T-helper 1 cell treated with Interleukin-12 subunit alpha and Interleukin-12 subunit beta and Interleukin-4 antibody, amounts not matched to agents 30 μg/mL and 1 μg/mL, for 36 hours (primary cell): ENCODE measurements around the gene AGBL4.

ENCODE experiments used
- H3K27ac Mint-ChIP-seq: one replicate; pipeline ENCODE4 v1.8.0; 2021; ENCODE audit warnings: mild to moderate bottlenecking, mixed read lengths
- H3K27me3 Mint-ChIP-seq: one replicate; pipeline ENCODE4 v1.8.0; 2021; ENCODE audit warnings: low read depth, mixed read lengths
- H3K36me3 Mint-ChIP-seq: one replicate; pipeline ENCODE4 v1.8.0; 2021; ENCODE audit warnings: low read depth, mixed read lengths
- H3K4me1 Mint-ChIP-seq: one replicate; pipeline ENCODE4 v1.8.0; 2021; ENCODE audit warnings: low read depth, mixed read lengths
- H3K4me3 Mint-ChIP-seq: one replicate; pipeline ENCODE4 v1.8.0; 2021; ENCODE audit warnings: mild to moderate bottlenecking, moderate library complexity, mixed read lengths
- H3K9me3 Mint-ChIP-seq: one replicate; pipeline ENCODE4 v1.8.0; 2021; ENCODE audit warnings: mixed read lengths

Gene AGBL4

DNA sequence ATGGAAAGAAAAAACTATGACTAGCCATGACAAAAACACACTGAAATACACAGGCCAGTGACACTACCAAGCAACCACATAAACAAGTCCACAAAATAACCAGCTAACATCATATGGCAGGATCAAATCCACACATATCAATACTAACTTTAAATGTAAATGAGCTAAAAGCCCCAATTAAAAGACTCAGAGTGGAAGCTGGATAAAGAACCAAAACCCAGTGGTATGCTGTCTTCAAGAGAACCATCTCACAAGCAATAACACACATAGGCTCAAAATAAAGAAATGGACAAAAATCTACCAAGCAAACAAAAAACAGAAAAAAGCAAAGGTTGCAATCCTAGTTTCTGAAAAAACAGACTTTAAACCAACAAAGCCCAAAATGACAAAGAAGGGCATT is 770.8 kb downstream of the AGBL4 start:
- Mint-ChIP-seq H3K4me1 (no peaks in the 10 kb centered on the region), H3K27me3 (no peaks in the 10 kb centered on the region), H3K4me3 (no peak overlapping the region), H3K9me3 (peaks cover 14% of the 10 kb centered on the region), H3K36me3 (no peaks in the 10 kb centered on the region), H3K27ac (no peak overlapping the region)

DNA sequence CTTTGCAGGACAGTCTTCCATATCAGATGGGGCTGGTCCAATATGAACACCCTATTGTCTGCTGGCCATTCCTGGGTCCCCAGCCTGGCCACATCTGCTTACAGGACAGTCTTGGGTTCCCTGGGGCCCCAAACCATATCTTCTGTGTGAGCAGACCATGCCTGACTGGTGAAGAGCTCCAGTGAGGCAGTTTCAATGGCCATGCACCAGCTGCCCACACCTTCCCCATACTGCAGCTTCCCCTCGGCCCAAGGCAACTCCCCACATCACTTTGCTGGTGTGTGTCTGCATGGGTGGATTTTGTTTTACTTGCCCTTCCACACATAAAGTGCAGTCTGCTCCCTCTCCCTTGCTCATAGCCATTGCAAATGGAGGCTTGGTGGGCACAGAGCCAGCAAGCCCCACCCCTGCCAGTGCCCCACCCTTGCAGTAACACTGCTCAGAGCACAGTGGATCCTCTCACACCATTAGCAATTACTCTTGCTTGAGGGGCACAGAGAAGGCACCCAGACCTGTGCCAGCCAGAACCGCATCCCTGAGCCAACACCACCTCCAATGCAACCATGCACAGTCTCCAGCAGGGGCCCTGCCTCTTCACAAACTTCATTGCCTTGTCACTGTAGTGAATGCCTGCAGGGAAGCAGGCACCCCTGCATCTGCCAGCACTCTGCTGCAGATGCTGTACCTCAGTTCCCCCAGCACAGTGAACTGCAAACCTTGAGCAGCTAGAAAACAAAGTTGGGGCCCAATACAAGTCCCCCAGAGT is 772.6 kb downstream of the AGBL4 start:
- Mint-ChIP-seq H3K36me3 (no peaks in the 10 kb centered on the region), H3K27me3 (no peaks in the 10 kb centered on the region), H3K9me3 (peaks cover 9% of the 10 kb centered on the region), H3K4me3 (no peak overlapping the region), H3K4me1 (no peaks in the 10 kb centered on the region), H3K27ac (no peak overlapping the region)

DNA sequence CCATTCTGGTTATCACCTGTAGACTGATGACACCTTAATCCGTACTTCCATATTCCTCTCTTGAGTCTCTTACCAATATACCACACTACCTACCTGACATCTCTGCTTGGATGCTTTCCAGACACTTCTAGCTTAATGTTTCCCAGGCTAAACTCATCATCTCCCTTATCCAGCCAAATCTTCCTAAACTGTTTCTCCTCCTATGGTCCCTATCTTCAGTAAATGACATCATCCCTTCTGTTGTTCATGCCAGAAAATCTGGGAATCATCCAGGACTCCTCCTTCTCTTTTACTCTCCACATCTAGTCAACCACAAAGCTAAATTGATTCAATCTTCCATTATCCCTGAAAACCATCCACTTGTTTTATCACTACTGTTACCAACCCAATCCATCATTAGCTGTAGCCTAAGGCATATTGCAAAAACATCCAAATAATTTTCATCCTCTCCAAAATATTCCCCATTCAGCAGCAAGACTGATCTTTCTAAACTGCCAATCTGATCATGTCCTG is 783.0 kb downstream of the AGBL4 start:
- Mint-ChIP-seq H3K4me1 (no peaks in the 10 kb centered on the region), H3K36me3 (no peaks in the 10 kb centered on the region), H3K9me3 (no peaks in the 10 kb centered on the region), H3K4me3 (no peak overlapping the region), H3K27ac (no peak overlapping the region), H3K27me3 (no peaks in the 10 kb centered on the region)

DNA sequence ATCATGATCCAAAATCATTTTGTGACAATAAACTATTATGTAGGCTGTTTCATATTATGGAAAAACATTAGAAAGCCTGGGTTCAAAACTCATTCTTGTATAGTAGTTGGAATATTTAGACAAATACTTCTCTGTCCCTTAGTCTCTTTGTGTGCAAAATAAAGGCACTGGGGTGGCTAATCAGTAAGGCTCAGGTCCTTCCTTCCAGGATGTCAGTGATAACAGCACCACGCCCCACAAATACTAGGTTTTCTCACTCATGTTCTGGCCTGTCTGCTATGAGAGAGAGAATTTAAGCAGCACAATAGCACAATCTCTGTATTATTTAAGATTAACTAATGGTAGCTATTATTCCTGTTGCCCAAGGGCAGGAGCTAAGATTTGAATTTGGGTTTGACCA is 788.8 kb downstream of the AGBL4 start:
- no peaks in the 10 kb centered on the region for H3K4me1 Mint-ChIP-seq
- no peaks in the 10 kb centered on the region for H3K27me3 Mint-ChIP-seq
- no peaks in the 10 kb centered on the region for H3K36me3 Mint-ChIP-seq
- no peaks in the 10 kb centered on the region for H3K9me3 Mint-ChIP-seq
- no peak overlapping the region for H3K27ac Mint-ChIP-seq
- H3K4me3 Mint-ChIP-seq: no peak overlapping the region

DNA sequence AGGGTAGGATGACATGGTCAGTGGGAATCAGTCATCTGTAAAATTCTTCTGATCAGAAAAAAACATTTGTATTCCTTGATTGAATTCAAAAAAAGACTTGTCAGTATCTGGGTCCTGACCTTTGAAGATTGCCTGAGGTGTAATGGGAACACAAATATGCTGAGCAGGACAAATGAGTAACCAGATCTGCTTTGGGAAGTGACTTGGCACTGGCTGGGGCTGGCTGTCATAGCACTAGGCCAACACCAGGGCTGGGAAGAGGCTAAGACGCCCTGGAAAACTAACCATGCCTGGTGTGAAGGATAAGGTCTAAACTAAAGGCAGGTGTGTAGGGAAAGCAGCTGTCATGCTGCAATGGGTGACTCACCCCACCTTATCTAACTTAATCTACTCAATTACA is 794.2 kb downstream of the AGBL4 start:
- no peaks in the 10 kb centered on the region for H3K27me3 Mint-ChIP-seq
- no peaks in the 10 kb centered on the region for H3K9me3 Mint-ChIP-seq
- no peak overlapping the region for H3K4me3 Mint-ChIP-seq
- no peaks in the 10 kb centered on the region for H3K36me3 Mint-ChIP-seq
- H3K27ac Mint-ChIP-seq: no peak overlapping the region
- no peaks in the 10 kb centered on the region for H3K4me1 Mint-ChIP-seq

DNA sequence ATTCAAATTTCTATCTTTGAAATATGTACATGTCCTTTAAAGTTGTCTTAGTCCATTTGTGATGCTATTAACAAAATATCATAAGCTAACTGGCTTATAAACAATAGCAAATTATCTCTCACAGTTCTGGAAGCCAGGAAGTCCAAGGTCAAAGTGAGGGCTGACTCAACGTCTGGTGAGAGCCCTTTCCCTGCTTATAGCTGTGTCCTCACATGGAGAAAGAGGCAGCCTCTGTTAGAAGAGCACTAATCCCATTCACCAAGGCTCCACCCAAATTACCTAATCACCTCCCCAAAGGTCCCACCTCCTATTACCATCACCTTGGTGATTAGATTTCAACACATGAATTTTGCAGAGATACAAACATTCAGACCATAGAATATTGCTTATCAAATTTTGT is 797.0 kb downstream of the AGBL4 start:
- Mint-ChIP-seq H3K27ac (no peak overlapping the region), H3K27me3 (no peaks in the 10 kb centered on the region), H3K9me3 (no peaks in the 10 kb centered on the region), H3K4me3 (no peak overlapping the region), H3K4me1 (no peaks in the 10 kb centered on the region), H3K36me3 (no peaks in the 10 kb centered on the region)

DNA sequence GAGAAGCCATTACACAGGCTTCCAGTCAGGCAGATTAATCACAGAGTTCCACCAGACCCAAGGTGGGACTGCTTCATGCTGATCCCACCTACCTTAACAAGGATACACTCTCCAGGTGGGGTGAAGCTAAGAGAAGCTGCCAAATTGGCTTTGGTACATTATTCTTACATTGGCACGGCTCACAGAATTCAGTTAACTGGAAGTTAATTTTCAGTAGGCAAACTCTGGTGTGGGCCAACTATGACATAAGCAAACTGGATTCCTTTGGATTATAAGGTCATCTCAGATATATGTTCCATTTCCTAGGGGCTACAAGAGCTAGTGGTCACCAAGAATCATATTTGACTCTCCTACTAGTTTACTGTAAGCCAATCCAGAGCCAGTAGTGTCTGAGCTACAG is 798.3 kb downstream of the AGBL4 start:
- Mint-ChIP-seq H3K4me3 (no peak overlapping the region), H3K27ac (no peak overlapping the region), H3K9me3 (no peaks in the 10 kb centered on the region), H3K4me1 (no peaks in the 10 kb centered on the region), H3K27me3 (no peaks in the 10 kb centered on the region), H3K36me3 (no peaks in the 10 kb centered on the region)

DNA sequence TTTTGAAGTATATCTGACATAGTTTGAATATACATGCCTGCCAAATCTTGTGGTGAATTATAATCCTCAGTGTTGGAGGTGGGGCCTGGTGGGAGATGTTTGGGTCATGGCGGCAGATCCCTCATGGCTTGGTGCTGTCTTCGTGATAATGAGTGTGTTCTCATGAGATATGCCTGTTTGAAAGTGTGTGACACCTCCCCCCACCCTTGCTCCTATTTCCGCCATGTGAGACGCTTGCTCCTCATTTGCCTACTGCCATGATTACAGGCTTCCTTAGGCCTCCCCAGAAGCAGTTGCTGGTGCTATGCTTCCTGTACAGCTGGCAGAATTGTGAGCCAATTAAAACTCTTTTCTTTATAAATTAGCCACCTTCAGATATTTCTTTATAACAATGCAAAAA is 810.5 kb downstream of the AGBL4 start:
- H3K36me3 Mint-ChIP-seq: no peaks in the 10 kb centered on the region
- no peaks in the 10 kb centered on the region for H3K4me1 Mint-ChIP-seq
- H3K27me3 Mint-ChIP-seq: no peaks in the 10 kb centered on the region
- no peak overlapping the region for H3K4me3 Mint-ChIP-seq
- H3K27ac Mint-ChIP-seq: no peak overlapping the region
- H3K9me3 Mint-ChIP-seq: no peaks in the 10 kb centered on the region

DNA sequence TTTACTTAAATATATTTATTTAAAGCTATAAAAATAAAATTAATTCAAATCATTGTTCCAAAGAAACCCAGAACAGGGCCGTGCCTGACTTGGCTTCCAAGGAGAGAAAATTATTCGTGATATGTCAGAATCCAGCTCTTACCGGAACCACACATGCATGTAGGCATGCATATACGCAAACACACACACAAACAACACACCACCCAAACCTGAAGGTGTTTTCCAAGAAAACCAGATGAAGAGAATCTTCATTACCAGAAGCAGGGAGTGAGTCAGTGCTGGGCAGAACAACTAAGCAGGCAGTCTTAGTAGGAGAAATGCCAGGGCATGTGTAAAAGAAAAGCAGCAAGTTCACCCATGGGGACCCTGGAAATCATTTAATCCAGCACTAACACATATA is 815.0 kb downstream of the AGBL4 start:
- Mint-ChIP-seq H3K4me1 (no peaks in the 10 kb centered on the region), H3K27ac (no peak overlapping the region), H3K27me3 (no peaks in the 10 kb centered on the region), H3K4me3 (no peak overlapping the region), H3K9me3 (no peaks in the 10 kb centered on the region), H3K36me3 (no peaks in the 10 kb centered on the region)

DNA sequence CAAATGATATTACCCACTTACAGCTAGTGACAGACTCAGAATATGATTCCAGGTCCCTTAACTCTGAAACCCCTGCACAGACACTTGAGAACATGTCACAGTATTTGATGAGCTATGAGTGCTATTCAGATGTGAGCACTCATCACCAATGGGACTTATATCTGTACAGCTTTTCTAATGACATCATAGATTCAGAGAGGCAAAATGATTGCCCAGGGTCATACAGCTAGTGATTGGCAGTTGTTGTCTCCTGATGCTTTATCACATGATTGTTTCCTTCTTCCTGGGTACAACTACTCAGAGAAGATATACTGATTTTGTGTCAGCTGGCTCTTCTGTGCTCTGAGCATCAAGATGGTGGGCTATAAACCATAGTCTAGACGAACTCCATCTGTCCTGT is 819.0 kb downstream of the AGBL4 start:
- Mint-ChIP-seq H3K36me3 (no peaks in the 10 kb centered on the region), H3K27ac (no peak overlapping the region), H3K27me3 (no peaks in the 10 kb centered on the region), H3K4me3 (no peak overlapping the region), H3K4me1 (no peaks in the 10 kb centered on the region), H3K9me3 (no peaks in the 10 kb centered on the region)

DNA sequence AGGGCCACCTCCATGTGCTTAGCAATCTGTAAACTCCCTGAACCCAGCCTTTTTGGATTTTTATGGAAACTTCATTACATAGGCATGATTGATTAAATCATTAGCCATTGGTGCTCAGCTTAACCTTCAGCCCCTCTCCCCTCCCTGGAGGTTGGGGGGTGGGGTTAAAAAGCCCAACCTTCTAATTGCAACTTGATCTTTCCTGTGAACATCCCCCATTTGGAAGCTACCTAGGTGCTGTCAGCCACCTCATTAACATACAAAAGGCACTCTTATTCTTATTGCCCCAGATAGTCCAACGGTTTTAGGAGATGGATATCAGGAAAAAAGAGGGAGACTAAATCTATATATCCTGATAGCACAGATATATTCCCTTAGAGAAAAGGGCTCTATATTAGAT is 823.0 kb downstream of the AGBL4 start:
- no peaks in the 10 kb centered on the region for H3K27me3 Mint-ChIP-seq
- no peaks in the 10 kb centered on the region for H3K36me3 Mint-ChIP-seq

DNA sequence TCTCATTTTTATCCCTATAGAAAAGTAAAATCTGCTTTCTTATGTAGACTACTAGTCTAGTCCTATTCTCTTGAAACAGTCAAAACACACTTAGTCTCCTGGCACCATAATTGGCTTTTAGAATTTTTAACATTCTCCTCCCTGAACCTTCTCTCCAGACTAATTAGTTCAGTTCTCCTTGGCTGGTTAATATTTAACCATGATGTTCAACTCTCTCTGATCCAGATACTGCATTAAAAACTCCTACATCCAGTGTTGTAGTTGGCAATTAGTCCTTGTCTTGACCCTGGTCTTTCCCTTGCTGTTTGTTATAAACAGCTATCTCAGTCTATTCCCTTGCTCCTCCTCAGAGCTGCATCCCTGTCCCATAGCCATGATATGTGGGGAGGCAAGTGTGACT is 824.2 kb downstream of the AGBL4 start:
- no peaks in the 10 kb centered on the region for H3K4me1 Mint-ChIP-seq

More for the DNA sequence above, 823.0 kb downstream of the AGBL4 start:
- Mint-ChIP-seq H3K27ac (no peak overlapping the region), H3K4me3 (no peak overlapping the region), H3K4me1 (no peaks in the 10 kb centered on the region), H3K9me3 (peaks cover 9% of the 10 kb centered on the region)

DNA sequence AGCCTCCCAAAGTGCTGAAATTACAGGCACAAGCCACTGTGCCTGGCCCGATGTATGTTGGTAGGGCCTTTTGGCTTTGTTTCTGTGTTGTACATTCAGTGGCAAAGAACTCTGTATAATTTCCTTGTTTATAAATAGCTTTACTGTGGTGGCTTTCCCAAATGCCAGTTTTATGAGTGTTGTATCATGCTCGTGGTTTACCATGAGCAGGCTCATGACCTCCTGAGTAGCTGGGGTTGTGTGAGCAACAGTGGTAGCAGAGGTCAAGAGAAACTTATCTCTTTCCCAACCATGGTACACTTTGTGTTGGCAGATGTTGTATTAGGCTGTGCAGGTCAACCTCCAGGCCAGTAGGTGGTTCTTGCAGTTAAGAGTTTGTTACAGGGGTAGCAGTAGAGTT is 826.7 kb downstream of the AGBL4 start:
- Mint-ChIP-seq H3K4me1 (no peaks in the 10 kb centered on the region), H3K4me3 (no peak overlapping the region), H3K27me3 (no peaks in the 10 kb centered on the region), H3K9me3 (peaks cover 20% of the 10 kb centered on the region), H3K36me3 (no peaks in the 10 kb centered on the region), H3K27ac (no peak overlapping the region)

More for the DNA sequence above, 824.2 kb downstream of the AGBL4 start:
- no peaks in the 10 kb centered on the region for H3K27me3 Mint-ChIP-seq
- peaks cover 16% of the 10 kb centered on the region for H3K9me3 Mint-ChIP-seq
- H3K36me3 Mint-ChIP-seq: no peaks in the 10 kb centered on the region
- H3K27ac Mint-ChIP-seq: no peak overlapping the region
- no peak overlapping the region for H3K4me3 Mint-ChIP-seq

DNA sequence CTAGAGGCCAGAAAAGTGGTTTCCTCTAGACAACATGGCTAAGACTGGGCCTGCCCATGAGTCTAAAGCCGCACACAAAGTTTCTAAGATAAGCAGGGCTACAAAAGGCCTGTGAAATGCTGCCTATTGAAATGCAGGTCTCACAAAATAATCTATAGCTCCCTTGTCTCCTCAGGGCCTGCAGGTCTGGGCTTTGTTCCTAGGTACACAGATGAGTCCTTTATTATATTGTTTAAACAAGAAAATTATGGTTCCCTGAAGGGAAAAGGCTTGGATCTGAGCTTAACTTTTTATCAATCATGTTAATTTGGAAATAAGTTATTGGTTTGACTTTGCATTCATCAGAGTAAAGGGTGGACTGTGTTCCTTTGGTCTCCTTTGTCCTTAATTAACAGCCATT is 833.6 kb downstream of the AGBL4 start:
- Mint-ChIP-seq H3K36me3 (no peaks in the 10 kb centered on the region), H3K27me3 (no peaks in the 10 kb centered on the region), H3K4me1 (no peaks in the 10 kb centered on the region), H3K9me3 (peaks cover 11% of the 10 kb centered on the region), H3K27ac (no peak overlapping the region), H3K4me3 (no peak overlapping the region)

DNA sequence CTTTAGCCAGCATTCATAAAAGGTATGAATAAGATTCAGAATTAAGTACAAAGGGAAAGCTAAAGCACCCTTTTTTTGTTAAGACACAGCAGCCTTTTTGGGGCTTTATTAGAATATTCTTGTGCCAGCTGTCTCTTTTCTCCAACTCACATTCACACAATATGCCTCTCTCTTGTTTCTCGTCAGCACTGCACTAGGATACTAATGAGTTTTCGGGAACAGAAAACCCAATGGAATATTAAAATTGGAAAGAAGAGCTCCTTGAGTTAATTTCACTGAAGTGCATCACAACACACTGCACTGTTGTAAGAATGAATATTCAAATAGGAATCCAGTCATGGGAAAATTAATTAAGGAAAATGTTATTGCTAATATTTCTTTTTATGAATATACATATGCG is 836.7 kb downstream of the AGBL4 start:
- Mint-ChIP-seq H3K27ac (no peak overlapping the region), H3K9me3 (peaks cover 6% of the 10 kb centered on the region), H3K27me3 (no peaks in the 10 kb centered on the region), H3K4me1 (no peaks in the 10 kb centered on the region), H3K4me3 (no peak overlapping the region), H3K36me3 (no peaks in the 10 kb centered on the region)
